C4-2B (cell line): ENCODE data around the gene COA3.

Experiments used
- CTCF ChIP-seq: fragments of 450-650 bp; conservative IDR thresholded peaks from 2 replicates; pipeline ENCODE4 v1.5.1; 2017; ENCODE audit warnings: mild to moderate bottlenecking
- ZFX ChIP-seq: fragments of 450-650 bp; IDR thresholded peaks from 2 replicates; pipeline ENCODE4 v1.6.1; 2017

GRCh38 chr17:42796066-42796758 is 2.3 kb downstream of the COA3 start:
- no peak for TF ChIP-seq CTCF
- no peak for TF ChIP-seq ZFX
